H54 (cell line): Measurements from ENCODE around the gene CCBE1.

ENCODE experiments used
- DNase-seq: peaks from one replicate; pipeline ENCODE4 v3.0.0; 2011; ENCODE audit warnings: low spot score, mixed read lengths; ENCODE audit not compliant: insufficient read length
- FAIRE-seq: peaks from 3 replicates; lab custom pipeline; 2011; peaks lifted over from hg19 to GRCh38; lab: Jason Lieb, UNC
- POLR2A ChIP-seq: IDR thresholded peaks from 2 replicates; pipeline ENCODE4 v1.6.1; 2011; ENCODE audit warnings: low read depth, mild to moderate bottlenecking, low read length

CCBE1 gene

GRCh38 chr18:59454909-59455727 is 242.1 kb downstream of the CCBE1 start:
- no peak for FAIRE-seq
- no peak for DNase-seq
- TF ChIP-seq POLR2A, result no peak

GRCh38 chr18:59453468-59453961 is 243.7 kb downstream of the CCBE1 start:
- DNase-seq (no peak), FAIRE-seq (no peak)

GRCh38 chr18:59451963-59452362 is 245.3 kb downstream of the CCBE1 start:
- no peak for FAIRE-seq
- no peak for DNase-seq
- no peak for TF ChIP-seq POLR2A

More at GRCh38 chr18:59453468-59453961, 243.7 kb downstream of the CCBE1 start:
- TF ChIP-seq POLR2A, result no peak

GRCh38 chr18:59451073-59451472 is 246.2 kb downstream of the CCBE1 start:
- FAIRE-seq (no peak), DNase-seq (no peak)
- no peak for TF ChIP-seq POLR2A

- TF ChIP-seq POLR2A, result no peak
These were observed 248.7 kb downstream of the CCBE1 start for GRCh38 chr18:59448546-59448945.

GRCh38 chr18:59446012-59446411 is 251.2 kb downstream of the CCBE1 start:
- no peak for FAIRE-seq
- no peak for TF ChIP-seq POLR2A
- no peak for DNase-seq

More at GRCh38 chr18:59448546-59448945, 248.7 kb downstream of the CCBE1 start:
- no peak for FAIRE-seq
- no peak for DNase-seq

GRCh38 chr18:59437851-59438569 is 259.2 kb downstream of the CCBE1 start:
- TF ChIP-seq POLR2A, result no peak

GRCh38 chr18:59432803-59433597 is 264.2 kb downstream of the CCBE1 start:
- FAIRE-seq (no peak), DNase-seq (no peak)
- no peak for TF ChIP-seq POLR2A

More at GRCh38 chr18:59437851-59438569, 259.2 kb downstream of the CCBE1 start:
- no peak for DNase-seq
- FAIRE-seq, result no peak

- no peak for TF ChIP-seq POLR2A
- no peak for DNase-seq
- FAIRE-seq, result no peak
These were observed 266.1 kb downstream of the CCBE1 start for GRCh38 chr18:59431131-59431530.

GRCh38 chr18:59429608-59430007 is 267.6 kb downstream of the CCBE1 start:
- no peak for TF ChIP-seq POLR2A
- FAIRE-seq, result no peak
- no peak for DNase-seq

- FAIRE-seq (no peak), DNase-seq (no peak)
- no peak for TF ChIP-seq POLR2A
These were observed 269.2 kb downstream of the CCBE1 start for GRCh38 chr18:59428018-59428417.

GRCh38 chr18:59426855-59427254 is 270.4 kb downstream of the CCBE1 start:
- FAIRE-seq (no peak), DNase-seq (no peak)
- no peak for TF ChIP-seq POLR2A

GRCh38 chr18:59423259-59423658 is 274.0 kb downstream of the CCBE1 start:
- FAIRE-seq, result no peak
- DNase-seq, result no peak
- no peak for TF ChIP-seq POLR2A
